HG03045 (cell line): Measurements from ENCODE around the gene CXorf49B.

Experiments
- ATAC-seq: cut with Tn5 transposase; IDR thresholded peaks from one replicate; pipeline ENCODE4 v1.9.1; 2021; ENCODE audit warnings: mild to moderate bottlenecking, moderate library complexity; ENCODE audit not compliant: unreplicated experiment

CXorf49B gene

DNA sequence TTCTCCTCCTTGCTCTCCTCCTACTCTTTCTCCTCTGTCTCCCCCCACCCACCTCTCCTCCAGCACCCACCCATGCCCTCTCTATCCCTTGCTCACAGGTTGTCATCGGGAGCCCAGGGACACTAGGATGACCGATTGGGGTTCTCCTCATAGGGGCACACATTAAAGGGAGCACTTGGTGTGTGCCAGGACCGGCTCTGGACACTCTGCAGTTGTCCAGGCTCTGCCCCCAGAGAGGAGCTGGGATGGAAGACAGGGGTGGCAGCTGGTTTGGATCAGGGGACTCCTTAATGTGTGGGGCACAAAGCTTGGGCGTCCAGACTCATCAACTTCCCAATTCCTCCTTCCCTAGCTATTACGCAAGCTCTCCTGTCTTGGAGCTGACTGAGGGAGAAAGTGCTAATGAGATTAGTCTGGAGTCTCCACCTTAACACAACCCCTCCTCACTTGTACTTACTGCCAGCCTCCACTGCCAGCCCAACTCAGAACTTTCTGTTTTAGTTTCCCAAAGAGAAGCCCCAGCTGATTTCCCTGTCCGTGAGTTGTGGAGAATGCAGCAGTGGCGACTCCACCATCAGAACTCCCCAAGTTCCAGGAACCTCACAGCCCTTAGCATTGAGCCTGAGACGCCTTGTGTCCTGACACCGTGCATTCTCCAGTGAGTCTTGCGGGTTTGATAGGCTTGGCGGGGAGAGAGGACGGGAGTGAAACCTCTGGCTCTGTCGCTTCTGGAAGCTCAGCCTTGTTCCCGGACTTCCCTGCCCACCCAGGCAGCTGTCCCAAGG is 52.2 kb downstream of the CXorf49B start:
- no peak for ATAC-seq

DNA sequence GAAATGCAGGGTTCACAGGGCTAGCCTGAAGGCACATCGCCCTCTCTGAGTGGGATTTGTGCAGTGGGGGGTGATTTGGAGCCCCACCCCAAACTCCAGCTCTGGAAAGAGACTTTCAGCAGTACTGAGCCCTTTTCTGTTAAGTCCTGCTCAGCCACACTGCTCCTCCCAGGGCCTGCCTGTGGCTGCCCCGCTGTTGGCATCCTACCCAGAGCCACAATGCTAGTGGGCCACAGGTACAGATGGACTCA is 52.7 kb downstream of the CXorf49B start:
- no peak for ATAC-seq
